Tongue (tissue), 2 donors: ENCODE data around the gene HEATR3. TPM values are rescaled to one million over a fixed set of nuclear protein-coding genes. Genes with fewer than 3 reads are reported as not detected.
"Not testable (repeated sequence)": the region's sequence is repeated elsewhere in the genome, so short reads cannot be mapped to it uniquely, and the experiment has no call there.

ENCODE experiments used
- DNase-seq: peaks from one replicate; pipeline ENCODE4 v3.0.0-alpha.2; 2015
- total RNA-seq: library from RNA; depleted of rRNA; stranded (reverse); fragments of >200 nt; gene quantifications from one replicate; pipeline ENCODE4 v1.2.3, GENCODE V29; 2014

HEATR3 gene
- total RNA-seq, 1 donor from 2014 or later = 20.2 TPM

- DNase-seq = peak; percentile 51
Measured at GRCh38 chr16:50099957-50100648, 34.3 kb downstream of the HEATR3 start.

GRCh38 chr16:50102051-50102746 lies 36.4 kb downstream of the HEATR3 start:
- no peak for DNase-seq

- DNase-seq = no peak
Measured at GRCh38 chr16:50103764-50104163, 38.0 kb downstream of the HEATR3 start.

GRCh38 chr16:50114357-50115129 lies 48.8 kb downstream of the HEATR3 start:
- DNase-seq = no peak

GRCh38 chr16:50120711-50121110 lies 54.9 kb downstream of the HEATR3 start:
- DNase-seq = no peak

- no peak for DNase-seq
Measured at GRCh38 chr16:50121278-50121677, 55.5 kb downstream of the HEATR3 start.

GRCh38 chr16:50121721-50122445 lies 56.1 kb downstream of the HEATR3 start:
- peak; percentile 9 for DNase-seq

GRCh38 chr16:50123417-50123816 lies 57.6 kb downstream of the HEATR3 start:
- DNase-seq = no peak

- DNase-seq = no peak
Measured at GRCh38 chr16:50124769-50125168, 59.0 kb downstream of the HEATR3 start.

GRCh38 chr16:50126183-50126582 lies 60.4 kb downstream of the HEATR3 start:
- no peak for DNase-seq

- DNase-seq = not testable (repeated sequence)
Measured at GRCh38 chr16:50132571-50132970, 66.8 kb downstream of the HEATR3 start.

GRCh38 chr16:50133214-50133613 lies 67.4 kb downstream of the HEATR3 start:
- no peak for DNase-seq

GRCh38 chr16:50136399-50136798 lies 70.6 kb downstream of the HEATR3 start:
- DNase-seq = no peak

GRCh38 chr16:50137268-50137667 lies 71.5 kb downstream of the HEATR3 start:
- DNase-seq = no peak

GRCh38 chr16:50139580-50139979 lies 73.8 kb downstream of the HEATR3 start:
- DNase-seq = no peak

GRCh38 chr16:50144211-50144610 lies 78.4 kb downstream of the HEATR3 start:
- no peak for DNase-seq

GRCh38 chr16:50146479-50147435 lies 81.0 kb downstream of the HEATR3 start:
- DNase-seq = no peak

GRCh38 chr16:50151322-50151721 lies 85.6 kb downstream of the HEATR3 start:
- DNase-seq = no peak

GRCh38 chr16:50151756-50152155 lies 86.0 kb downstream of the HEATR3 start:
- no peak for DNase-seq

- no peak for DNase-seq
Measured at GRCh38 chr16:50152351-50152806, 86.6 kb downstream of the HEATR3 start.
